AG04450 (cell line): Measurements from ENCODE around the gene FAM53B. TPM values are rescaled to one million over a fixed set of nuclear protein-coding genes. Genes with fewer than 3 reads are reported as not detected.

ENCODE experiments used
- CTCF ChIA-PET: fragments of 300-600, 350-600 bp; formaldehyde crosslinking; extraction: SDS; loops from one replicate; lab custom pipeline; 2022; ENCODE audit warnings: antibody characterized with exemption, inconsistent platforms; lab: Charles Lee
- POLR2A ChIA-PET: fragments of 350-600 bp; formaldehyde crosslinking; extraction: SDS; loops from one replicate; lab custom pipeline; 2021; ENCODE audit warnings: antibody characterized with exemption, inconsistent platforms; lab: Yijun Ruan, JAX
- DNase-seq: peaks from one replicate; pipeline ENCODE4 v3.0.0-alpha.2; 2011; ENCODE audit warnings: low read depth, low spot score
- H3K27ac ChIP-seq: one replicate; pipeline ENCODE4 v1.5.1; 2012; ENCODE audit warnings: low read depth, low read length, control low read depth
- H3K27me3 ChIP-seq: one replicate; pipeline ENCODE4 v1.6.0; 2012; ENCODE audit warnings: low read length; ENCODE audit not compliant: control insufficient read depth, insufficient read depth
- H3K4me3 ChIP-seq: 2 replicates; pipeline ENCODE4 v1.5.1; 2011; ENCODE audit warnings: mild to moderate bottlenecking, low read depth, low read length, control low read depth
- H3K9me3 ChIP-seq: 2 replicates; pipeline ENCODE4 v1.5.1; 2012; ENCODE audit warnings: low read length; ENCODE audit not compliant: control insufficient read depth, insufficient read depth
- CTCF ChIP-seq: IDR thresholded peaks from 2 replicates; pipeline ENCODE4 v1.5.1; 2011; ENCODE audit warnings: low read depth, low read length, control low read depth, inconsistent platforms
- polyA plus RNA-seq: library from polyadenylated mRNA; depleted of rRNA; stranded (reverse); fragments of >200 nt; gene quantifications from 2 replicates; pipeline ENCODE4 v1.2.3, GENCODE V29; 2011

Gene FAM53B
- polyA plus RNA-seq, 1 experiment: 4.1 TPM

GRCh38 chr10:124724279-124725027 lies 19.7 kb downstream of the FAM53B start:
- ChIA-PET CTCF (interaction anchor here (0.9 to 1.8 kb wide), 2 partner anchors 17 kb away, joined by 4 to 5 read pairs; no protein-coding TSS in a partner anchor), POLR2A (no interaction called here)
- no peak for DNase-seq
- Histone ChIP-seq H3K4me3 (no peak overlapping the region), H3K9me3 (no peaks in the 10 kb centered on the region; the same call in 1 of the 2 replicates), H3K27me3 (no peaks in the 10 kb centered on the region), H3K27ac (no peak overlapping the region)
- no peak for TF ChIP-seq CTCF

GRCh38 chr10:124723826-124724225 lies 20.4 kb downstream of the FAM53B start:
- Histone ChIP-seq H3K4me3 (no peak overlapping the region), H3K27ac (no peak overlapping the region), H3K27me3 (no peaks in the 10 kb centered on the region), H3K9me3 (no peaks in the 10 kb centered on the region; the same call in 1 of the 2 replicates)
- CTCF ChIA-PET: interaction anchor here (1.8 kb wide), 1 partner anchor 18 kb away, joined by 5 read pairs; no protein-coding TSS in a partner anchor
- POLR2A ChIA-PET: no interaction called here
- DNase-seq: no peak
- TF ChIP-seq CTCF: no peak

GRCh38 chr10:124722798-124723783 lies 21.1 kb downstream of the FAM53B start:
- TF ChIP-seq CTCF: no peak
- POLR2A ChIA-PET: no interaction called here
- Histone ChIP-seq H3K9me3 (no peaks in the 10 kb centered on the region; the same call in 1 of the 2 replicates), H3K4me3 (no peak overlapping the region), H3K27me3 (no peaks in the 10 kb centered on the region), H3K27ac (peak overlapping the region; percentile 31)
- DNase-seq: no peak
- CTCF ChIA-PET: interaction anchor here (1.8 kb wide), 1 partner anchor 18 kb away, joined by 5 read pairs; no protein-coding TSS in a partner anchor

GRCh38 chr10:124721330-124722045 lies 22.7 kb downstream of the FAM53B start:
- TF ChIP-seq CTCF: no peak
- Histone ChIP-seq H3K27ac (no peak overlapping the region), H3K9me3 (no peaks in the 10 kb centered on the region; the same call in 1 of the 2 replicates), H3K4me3 (no peak overlapping the region), H3K27me3 (no peaks in the 10 kb centered on the region)
- ChIA-PET CTCF (no interaction called here), POLR2A (no interaction called here)
- no peak for DNase-seq
